GM21423 (cell line): ENCODE results near the gene FSTL3.

Experiments
- ATAC-seq: cut with Tn5 transposase; IDR thresholded peaks from one replicate; pipeline ENCODE4 v1.9.1; 2021; ENCODE audit warnings: mild to moderate bottlenecking, moderate library complexity; ENCODE audit not compliant: unreplicated experiment

FSTL3 gene

DNA sequence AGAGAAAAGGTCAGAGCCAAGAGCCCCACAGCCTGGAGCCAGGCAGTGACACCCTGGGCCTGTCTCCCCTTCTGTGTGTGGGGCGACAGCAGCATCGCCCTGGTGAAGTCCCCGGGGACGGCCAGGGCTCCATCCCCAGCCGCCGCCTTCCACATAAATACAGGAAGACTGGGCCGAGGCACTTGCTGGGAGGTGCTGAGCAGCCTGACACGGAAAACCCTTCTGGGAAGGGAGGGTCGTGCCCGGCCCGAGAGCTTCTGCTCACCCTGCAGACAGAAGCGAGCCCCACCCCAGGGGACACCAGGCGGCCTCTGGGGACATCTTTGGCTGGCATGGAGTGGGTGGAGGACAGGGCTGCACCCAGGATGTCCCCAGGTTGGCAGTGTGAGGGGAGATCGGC is 31.4 kb upstream of the FSTL3 start:
- ATAC-seq, result no peak

GRCh38 chr19:645912-646778 is 30.0 kb upstream of the FSTL3 start:
- ATAC-seq, result no peak

- no peak for ATAC-seq
Observed at GRCh38 chr19:646779-647565, 29.2 kb upstream of the FSTL3 start.

DNA sequence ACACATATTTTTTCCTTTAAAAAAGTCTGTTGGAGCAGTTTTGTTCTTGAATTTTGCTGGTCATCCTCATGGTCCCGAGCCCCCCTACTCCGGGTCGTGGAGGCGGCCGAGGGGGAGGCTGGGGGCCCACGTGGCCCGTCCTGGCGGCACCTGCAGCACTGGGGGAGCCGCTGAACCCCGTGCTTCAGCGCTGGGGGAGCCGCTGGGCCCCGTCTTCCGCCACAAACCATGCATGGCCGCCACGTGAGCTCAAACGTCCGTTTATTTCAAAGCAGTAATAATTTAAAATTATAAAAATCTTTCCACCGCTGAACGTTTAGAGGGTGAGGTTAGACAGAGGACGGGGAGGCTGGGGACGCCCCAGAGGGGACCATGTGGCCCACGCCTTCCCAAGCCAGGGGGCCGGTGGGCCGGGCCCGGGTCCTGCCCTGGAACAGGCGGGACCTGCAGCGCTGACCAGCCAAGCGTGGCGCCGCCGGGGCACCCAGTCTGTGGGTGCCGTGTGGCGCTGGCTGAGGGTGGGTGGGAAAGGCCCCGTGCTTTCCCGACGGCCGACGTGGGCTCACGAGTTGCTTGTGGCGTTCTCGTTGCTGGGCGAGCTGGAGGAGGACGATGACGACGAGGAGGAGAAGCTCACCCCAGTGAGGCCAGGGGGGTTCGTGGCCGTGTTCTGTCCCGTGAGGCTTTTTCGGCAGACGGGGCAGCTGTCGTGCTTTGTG is 28.5 kb upstream of the FSTL3 start:
- ATAC-seq, result no peak

- no peak for ATAC-seq
Observed at GRCh38 chr19:648305-648704, 27.9 kb upstream of the FSTL3 start.

DNA sequence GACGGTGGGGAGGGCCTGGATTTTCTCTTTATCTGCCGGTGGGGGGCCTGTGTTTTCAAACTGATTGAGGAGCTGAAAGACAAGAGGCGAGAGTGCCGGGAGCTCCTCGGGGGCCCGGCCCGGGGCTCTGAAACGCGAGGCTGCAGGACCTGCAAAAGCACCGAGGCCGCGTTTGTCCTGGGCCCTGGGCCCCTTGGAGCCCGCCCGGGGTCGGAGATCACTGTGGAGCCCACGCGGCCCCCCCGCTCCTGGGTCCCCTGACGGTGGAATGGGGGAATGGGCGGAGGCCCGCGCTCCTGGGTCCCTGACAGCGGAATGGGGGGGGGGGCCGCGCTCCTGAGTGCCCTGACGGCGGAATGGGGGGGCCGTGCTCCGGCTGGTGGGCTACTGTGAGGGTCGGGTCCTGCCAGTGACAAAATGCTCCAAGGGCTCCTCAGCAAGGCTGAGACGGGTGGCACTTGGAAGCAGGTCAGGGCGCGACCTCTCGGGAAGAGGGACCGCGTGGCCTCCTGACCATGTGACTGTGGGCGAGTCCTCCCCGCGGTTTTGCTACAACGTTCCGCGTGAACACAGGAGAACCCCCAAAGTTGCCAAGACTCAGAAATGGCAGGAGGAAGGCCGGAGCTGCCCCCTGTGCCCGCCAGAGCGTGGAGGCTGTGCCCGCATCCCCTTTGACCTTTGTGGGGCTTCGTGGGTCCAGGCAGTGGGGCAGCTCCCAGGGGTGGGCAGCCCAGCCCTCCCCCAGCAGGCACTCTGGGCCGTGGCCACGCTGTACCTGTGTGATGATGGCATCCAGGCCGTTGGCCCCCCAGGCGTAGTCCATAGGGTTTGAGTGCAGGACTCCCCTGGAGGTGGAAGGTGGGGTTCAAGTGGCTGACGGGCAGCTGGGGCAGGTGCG is 27.0 kb upstream of the FSTL3 start:
- no peak for ATAC-seq

GRCh38 chr19:650121-650520 is 26.1 kb upstream of the FSTL3 start:
- no peak for ATAC-seq

GRCh38 chr19:651114-651818 is 24.9 kb upstream of the FSTL3 start:
- no peak for ATAC-seq

- no peak for ATAC-seq
Observed at GRCh38 chr19:651991-652390, 24.2 kb upstream of the FSTL3 start.

DNA sequence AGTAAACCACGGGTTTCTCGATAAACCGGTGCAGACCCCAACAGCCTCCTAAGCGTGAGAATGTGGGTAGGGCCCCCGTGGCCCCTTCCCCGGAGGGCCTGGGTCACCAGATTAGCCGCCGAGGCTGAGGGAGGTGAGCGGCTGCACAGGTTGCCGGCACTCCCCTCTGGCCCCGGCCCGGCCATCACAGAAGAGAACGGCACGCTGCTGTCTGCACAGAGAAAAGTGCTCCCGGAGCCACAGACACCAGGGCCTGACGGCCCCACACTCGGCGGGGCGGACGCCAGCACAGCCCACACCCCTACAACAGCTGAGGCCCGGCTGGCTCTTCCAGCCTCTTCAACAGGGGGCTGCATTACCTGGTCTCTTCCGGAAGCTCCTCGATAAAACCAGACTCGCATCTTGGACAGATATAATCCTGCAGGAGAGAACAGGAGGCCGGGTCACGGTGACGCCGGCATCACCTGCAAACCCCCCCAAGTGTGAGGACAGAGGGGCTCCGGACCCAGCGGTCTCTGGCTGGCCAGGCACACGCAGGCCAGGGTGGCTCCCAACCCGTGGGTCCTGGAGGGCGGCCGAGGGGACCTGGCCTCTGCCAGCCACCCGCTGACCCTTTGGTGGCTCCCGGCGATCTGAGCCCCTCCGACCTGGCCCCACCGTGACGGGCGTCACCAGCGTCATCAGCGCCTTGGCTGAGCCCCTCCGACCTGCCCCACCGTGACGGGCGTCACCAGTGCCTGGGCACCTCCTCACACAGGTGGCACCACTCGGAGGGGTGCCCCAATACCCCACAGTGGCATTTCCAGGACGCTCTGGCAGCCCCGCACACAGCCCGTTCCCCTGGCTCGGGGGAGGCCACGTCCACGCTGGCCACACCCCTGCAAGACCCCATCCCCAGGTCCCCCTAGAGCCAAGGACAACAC is 23.5 kb upstream of the FSTL3 start:
- no peak for ATAC-seq

DNA sequence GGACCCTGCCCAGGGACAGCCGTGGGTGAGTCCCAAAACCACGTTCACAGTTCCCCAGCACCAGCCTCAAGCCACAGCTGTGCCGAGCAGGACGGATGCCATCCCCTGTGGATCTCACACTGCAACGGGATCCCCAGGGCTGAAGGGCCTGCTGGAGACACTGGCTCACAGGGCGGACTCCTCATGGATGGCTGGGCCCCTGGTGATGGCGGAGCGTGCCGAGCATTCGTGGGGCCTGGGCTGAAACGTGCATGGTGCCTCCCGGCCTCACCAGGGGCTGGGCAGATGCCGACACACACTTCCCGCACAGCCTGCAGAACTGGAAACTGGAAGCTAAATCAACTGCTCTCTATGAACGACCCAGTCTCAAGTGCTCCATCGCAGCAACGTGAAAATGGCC is 22.8 kb upstream of the FSTL3 start:
- ATAC-seq, result no peak

GRCh38 chr19:655691-656090 is 20.5 kb upstream of the FSTL3 start:
- ATAC-seq, result no peak

DNA sequence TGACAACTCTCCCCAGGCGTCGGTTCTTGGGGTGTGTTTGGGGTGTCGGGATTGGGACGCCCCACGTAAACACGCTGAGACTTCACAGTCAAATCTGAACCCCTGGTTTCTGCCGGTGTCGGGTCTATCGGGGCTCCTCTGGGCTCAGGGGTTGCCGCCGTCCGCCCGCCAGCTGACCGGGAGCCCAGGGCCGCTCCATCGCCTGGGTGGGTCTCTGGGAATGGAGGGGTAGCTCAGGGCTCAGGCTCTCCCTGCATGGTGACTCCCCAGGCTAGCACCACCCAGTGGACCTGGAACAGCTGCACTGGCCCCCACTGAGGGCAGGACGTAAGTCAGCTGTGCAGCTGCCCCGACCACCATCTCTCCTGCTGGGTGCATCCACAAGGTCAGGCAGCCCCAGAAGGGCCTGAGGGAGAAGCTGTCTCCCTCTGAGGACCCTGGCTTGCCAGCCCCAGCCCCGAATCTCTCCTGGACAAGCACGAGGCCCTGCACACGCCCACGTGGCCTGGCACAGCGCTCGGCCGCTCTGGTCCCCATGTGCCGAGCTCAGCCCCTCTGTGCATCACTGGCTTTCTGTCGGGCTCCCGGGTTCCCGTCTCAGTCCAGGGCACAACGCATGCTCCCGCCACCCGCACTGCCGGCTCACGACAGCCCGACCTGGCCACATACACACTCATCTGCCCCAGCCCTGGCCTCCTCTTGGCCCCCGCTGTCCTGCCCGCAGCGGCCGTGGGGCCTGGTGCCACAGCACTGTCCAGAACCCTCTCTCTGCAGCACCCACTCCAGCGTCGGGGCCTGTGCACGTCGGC is 19.2 kb upstream of the FSTL3 start:
- no peak for ATAC-seq

GRCh38 chr19:657611-658010 is 18.6 kb upstream of the FSTL3 start:
- no peak for ATAC-seq

DNA sequence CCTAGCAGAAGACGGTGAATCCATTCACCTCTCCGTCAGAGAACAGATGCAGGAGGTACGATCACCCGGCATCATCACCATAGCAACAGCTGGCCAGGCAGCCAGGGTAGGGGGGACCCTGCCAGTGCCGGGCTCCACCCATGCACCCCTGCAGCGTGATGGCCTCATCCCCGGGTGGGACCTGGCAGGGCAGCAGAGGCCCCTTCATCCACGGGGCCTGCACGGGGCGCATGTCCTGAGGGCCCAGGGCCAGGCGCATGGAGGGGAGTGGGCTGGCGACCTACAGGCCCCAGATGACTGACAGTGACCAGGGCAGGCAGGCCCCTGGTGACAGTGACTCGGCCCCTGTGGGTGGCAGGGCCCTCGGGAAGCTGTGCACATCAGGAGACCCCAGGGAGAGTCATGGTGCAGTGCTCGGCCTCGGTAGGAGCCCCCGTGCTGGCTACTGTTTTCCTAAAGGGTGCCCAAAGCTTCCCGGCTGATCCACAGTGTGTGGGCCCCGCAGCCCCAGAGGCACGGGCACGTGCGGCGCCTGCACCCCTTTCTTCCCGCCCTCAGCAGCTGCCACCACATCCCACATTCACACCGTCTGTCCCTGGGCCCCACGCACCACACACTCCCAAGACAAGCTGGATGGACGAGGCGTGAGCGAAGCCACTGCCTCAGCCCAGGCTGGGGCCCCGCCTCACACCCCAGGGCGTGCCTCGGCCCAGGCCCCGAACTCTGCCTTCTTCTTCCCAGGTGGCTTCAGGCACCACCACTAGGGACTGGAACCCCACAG is 17.9 kb upstream of the FSTL3 start:
- no peak for ATAC-seq

- no peak for ATAC-seq
Observed at GRCh38 chr19:658916-659839, 17.0 kb upstream of the FSTL3 start.
